SK-N-MC (cell line): ENCODE results near the gene PPM1L.

Experiments
- DNase-seq: peaks from one replicate; pipeline ENCODE4 v3.0.0-alpha.2; 2011; ENCODE audit warnings: low read depth, low spot score
- H3K27ac ChIP-seq: fragments of 200-600 bp; sonication (generic); 2 replicates; pipeline ENCODE4 v1.5.1; 2016; ENCODE audit warnings: mixed run types
- H3K36me3 ChIP-seq: fragments of 200-600 bp; sonication (generic); 2 replicates; pipeline ENCODE4 v1.6.1; 2017; ENCODE audit warnings: antibody characterized with exemption, low read length, mixed read lengths; ENCODE audit not compliant: insufficient read depth
- H3K4me3 ChIP-seq: fragments of 200-600 bp; sonication (generic); 2 replicates; pipeline ENCODE4 v1.5.1; 2016
- H3K9ac ChIP-seq: fragments of 200-600 bp; sonication (generic); 2 replicates; pipeline ENCODE4 v1.8.0; 2017; ENCODE audit warnings: mixed run types, mixed read lengths; ENCODE audit not compliant: insufficient read length
- H3K9me3 ChIP-seq: fragments of 200-600 bp; sonication (generic); 2 replicates; pipeline ENCODE4 v1.6.1; 2017; ENCODE audit warnings: low read depth, mild to moderate bottlenecking, antibody characterized with exemption, low read length, moderate library complexity, mixed read lengths
- EZH2 ChIP-seq: fragments of 200-600 bp; sonication (generic); IDR thresholded peaks from one replicate; pipeline ENCODE4 v1.6.1; 2017; ENCODE audit warnings: antibody characterized with exemption
- FOXP2 ChIP-seq: optimal IDR thresholded peaks from 2 replicates; pipeline ENCODE3; 2011; ENCODE audit warnings: mild to moderate bottlenecking, moderate library complexity; ENCODE audit not compliant: insufficient read depth; ENCODE audit errors: extremely low read length, control extremely low read depth
- POLR2AphosphoS5 ChIP-seq: IDR thresholded peaks from 2 replicates; pipeline ENCODE4 v1.6.1; 2012; ENCODE audit warnings: mild to moderate bottlenecking, low read depth, low read length, borderline replicate concordance

PPM1L gene

GRCh38 chr3:160822936-160823335 lies 66.9 kb downstream of the PPM1L start:
- DNase-seq: peak; percentile 69
- Histone ChIP-seq H3K36me3 (no peaks in the 10 kb centered on the region), H3K27ac (no peak overlapping the region), H3K9me3 (no peaks in the 10 kb centered on the region), H3K4me3 (peak overlapping the region; percentile 0; the same call in 1 of the 2 replicates), H3K9ac (no peak overlapping the region)
- TF ChIP-seq FOXP2 (no peak), EZH2 (no peak), POLR2AphosphoS5 (no peak)

GRCh38 chr3:160825311-160825800 lies 69.3 kb downstream of the PPM1L start:
- no peak overlapping the region for H3K9ac ChIP-seq
- no peak for TF ChIP-seq EZH2
- no peak for TF ChIP-seq FOXP2
- no peak for TF ChIP-seq POLR2AphosphoS5
- H3K4me3 ChIP-seq: no peak overlapping the region
- no peaks in the 10 kb centered on the region for H3K36me3 ChIP-seq
- no peaks in the 10 kb centered on the region for H3K9me3 ChIP-seq
- H3K27ac ChIP-seq: no peak overlapping the region
- no peak for DNase-seq

- no peak overlapping the region for H3K9ac ChIP-seq
- H3K9me3 ChIP-seq: no peaks in the 10 kb centered on the region
- H3K27ac ChIP-seq: no peak overlapping the region
- no peak overlapping the region for H3K4me3 ChIP-seq
- no peaks in the 10 kb centered on the region for H3K36me3 ChIP-seq
- no peak for DNase-seq
- TF ChIP-seq FOXP2: no peak
- TF ChIP-seq POLR2AphosphoS5: no peak
- TF ChIP-seq EZH2: no peak
Observed at GRCh38 chr3:160826408-160826807, 70.4 kb downstream of the PPM1L start.

GRCh38 chr3:160826991-160827390 lies 71.0 kb downstream of the PPM1L start:
- Histone ChIP-seq H3K9me3 (no peaks in the 10 kb centered on the region), H3K27ac (no peak overlapping the region), H3K9ac (no peak overlapping the region), H3K36me3 (no peaks in the 10 kb centered on the region), H3K4me3 (no peak overlapping the region)
- TF ChIP-seq POLR2AphosphoS5 (no peak), FOXP2 (no peak), EZH2 (no peak)
- no peak for DNase-seq

GRCh38 chr3:160827516-160827915 lies 71.5 kb downstream of the PPM1L start:
- no peak for DNase-seq
- Histone ChIP-seq H3K27ac (no peak overlapping the region), H3K9me3 (no peaks in the 10 kb centered on the region), H3K4me3 (no peak overlapping the region), H3K36me3 (no peaks in the 10 kb centered on the region), H3K9ac (no peak overlapping the region)
- no peak for TF ChIP-seq POLR2AphosphoS5
- no peak for TF ChIP-seq FOXP2
- TF ChIP-seq EZH2: no peak

GRCh38 chr3:160828880-160829279 lies 72.8 kb downstream of the PPM1L start:
- H3K9me3 ChIP-seq: no peaks in the 10 kb centered on the region
- no peak overlapping the region for H3K27ac ChIP-seq
- no peaks in the 10 kb centered on the region for H3K36me3 ChIP-seq
- DNase-seq: no peak
- no peak overlapping the region for H3K9ac ChIP-seq
- H3K4me3 ChIP-seq: no peak overlapping the region
- TF ChIP-seq FOXP2 (no peak), POLR2AphosphoS5 (no peak), EZH2 (no peak)

GRCh38 chr3:160829486-160830009 lies 73.5 kb downstream of the PPM1L start:
- DNase-seq: no peak
- no peak overlapping the region for H3K9ac ChIP-seq
- no peaks in the 10 kb centered on the region for H3K36me3 ChIP-seq
- H3K9me3 ChIP-seq: no peaks in the 10 kb centered on the region
- H3K4me3 ChIP-seq: no peak overlapping the region
- TF ChIP-seq FOXP2: no peak
- no peak for TF ChIP-seq EZH2
- TF ChIP-seq POLR2AphosphoS5: no peak
- H3K27ac ChIP-seq: no peak overlapping the region

- no peak for DNase-seq
- H3K27ac ChIP-seq: no peak overlapping the region
- TF ChIP-seq EZH2 (no peak), POLR2AphosphoS5 (no peak), FOXP2 (no peak)
- H3K9me3 ChIP-seq: no peaks in the 10 kb centered on the region
- H3K36me3 ChIP-seq: no peaks in the 10 kb centered on the region
- H3K4me3 ChIP-seq: no peak overlapping the region
- H3K9ac ChIP-seq: no peak overlapping the region
Observed at GRCh38 chr3:160830796-160831195, 74.8 kb downstream of the PPM1L start.

GRCh38 chr3:160831401-160831800 lies 75.4 kb downstream of the PPM1L start:
- Histone ChIP-seq H3K4me3 (no peak overlapping the region), H3K27ac (no peak overlapping the region), H3K9me3 (no peaks in the 10 kb centered on the region), H3K9ac (no peak overlapping the region), H3K36me3 (no peaks in the 10 kb centered on the region)
- DNase-seq: no peak
- TF ChIP-seq POLR2AphosphoS5: no peak
- no peak for TF ChIP-seq FOXP2
- no peak for TF ChIP-seq EZH2
